Epithelial cell of proximal tubule (primary cell): Measurements from ENCODE around the gene SERPINA4. TPM values are rescaled to one million over a fixed set of nuclear protein-coding genes. Genes with fewer than 3 reads are reported as not detected.

Experiments
- DNase-seq: peaks from one replicate; pipeline ENCODE4 v3.0.0-alpha.2; 2011; ENCODE audit warnings: low read depth
- H3K4me3 ChIP-seq: 2 replicates; pipeline ENCODE4 v1.5.1; 2011; ENCODE audit warnings: low read depth, mild to moderate bottlenecking, low read length
- total RNA-seq: library from RNA; depleted of rRNA; stranded (reverse); fragments of >200 nt; gene quantifications from 2 replicates; pipeline ENCODE4 v1.2.3, GENCODE V29; 2015
- TF ChIP-seq, protein P1 (sequence below): conservative IDR thresholded peaks from 2 replicates; pipeline ENCODE4 v1.5.1; 2012; ENCODE audit warnings: low read depth, mild to moderate bottlenecking, low read length

SERPINA4 gene
- total RNA-seq, 1 donor from 2014 or later = not detected

DNA sequence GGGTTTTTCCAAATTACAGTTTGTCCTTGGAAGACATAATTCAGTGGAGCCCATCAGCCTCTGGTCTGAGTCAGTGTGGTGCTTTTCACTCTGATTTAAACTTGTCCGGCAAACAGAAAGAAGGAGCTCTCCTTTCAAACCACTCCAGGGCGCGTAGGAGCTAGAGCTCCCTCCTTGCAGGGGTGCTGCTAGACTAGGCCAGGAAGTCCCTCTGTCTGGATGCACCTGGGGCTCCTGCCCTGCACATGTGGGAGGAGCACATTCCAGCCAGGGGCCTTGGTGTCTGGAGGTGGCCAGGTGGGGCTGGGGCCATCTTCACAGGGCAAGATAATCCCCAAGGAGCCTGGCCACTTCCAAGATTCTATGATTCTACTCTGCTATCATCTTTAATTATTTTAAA lies 54.0 kb downstream of the SERPINA4 start:
- TF ChIP-seq, protein P1, sequence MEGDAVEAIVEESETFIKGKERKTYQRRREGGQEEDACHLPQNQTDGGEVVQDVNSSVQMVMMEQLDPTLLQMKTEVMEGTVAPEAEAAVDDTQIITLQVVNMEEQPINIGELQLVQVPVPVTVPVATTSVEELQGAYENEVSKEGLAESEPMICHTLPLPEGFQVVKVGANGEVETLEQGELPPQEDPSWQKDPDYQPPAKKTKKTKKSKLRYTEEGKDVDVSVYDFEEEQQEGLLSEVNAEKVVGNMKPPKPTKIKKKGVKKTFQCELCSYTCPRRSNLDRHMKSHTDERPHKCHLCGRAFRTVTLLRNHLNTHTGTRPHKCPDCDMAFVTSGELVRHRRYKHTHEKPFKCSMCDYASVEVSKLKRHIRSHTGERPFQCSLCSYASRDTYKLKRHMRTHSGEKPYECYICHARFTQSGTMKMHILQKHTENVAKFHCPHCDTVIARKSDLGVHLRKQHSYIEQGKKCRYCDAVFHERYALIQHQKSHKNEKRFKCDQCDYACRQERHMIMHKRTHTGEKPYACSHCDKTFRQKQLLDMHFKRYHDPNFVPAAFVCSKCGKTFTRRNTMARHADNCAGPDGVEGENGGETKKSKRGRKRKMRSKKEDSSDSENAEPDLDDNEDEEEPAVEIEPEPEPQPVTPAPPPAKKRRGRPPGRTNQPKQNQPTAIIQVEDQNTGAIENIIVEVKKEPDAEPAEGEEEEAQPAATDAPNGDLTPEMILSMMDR = no peak
- no peak for DNase-seq

DNA sequence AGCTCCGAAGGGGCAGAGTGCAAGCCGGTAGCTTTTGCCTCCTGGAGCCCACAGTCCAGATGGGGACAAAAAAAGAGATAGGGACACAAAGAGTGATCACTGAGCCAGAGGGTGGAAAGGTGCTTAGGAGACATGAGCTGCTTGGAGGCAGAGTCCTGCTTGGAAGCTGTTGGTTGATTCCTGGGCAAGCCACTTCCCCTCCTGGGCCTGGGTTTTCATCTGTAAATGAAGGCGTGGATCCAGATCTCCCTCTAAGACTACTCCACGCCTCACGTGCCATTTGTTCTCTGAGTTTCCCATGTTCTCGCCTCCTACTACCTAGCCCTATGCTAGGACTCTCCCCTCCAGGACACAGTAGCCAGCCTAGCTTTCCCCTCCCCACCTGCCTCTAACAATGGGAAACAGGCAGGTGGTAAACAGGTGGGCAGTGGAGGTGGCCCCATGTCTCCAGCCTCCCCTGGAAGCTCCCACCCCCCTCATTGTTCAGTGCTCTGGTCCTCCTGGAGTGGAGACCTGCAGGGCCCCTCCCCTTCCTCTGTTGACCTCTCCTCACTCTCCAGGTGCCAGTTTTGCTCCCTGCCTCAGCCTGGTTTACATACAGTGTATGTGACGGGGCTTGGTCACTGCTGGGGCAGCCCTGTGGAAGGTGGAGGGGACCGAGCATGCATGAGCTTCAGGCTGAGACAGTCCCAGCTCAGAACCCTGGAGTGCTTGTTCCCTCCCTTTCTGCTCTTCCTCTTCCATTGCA lies 54.8 kb downstream of the SERPINA4 start:
- no peak for DNase-seq
- TF ChIP-seq, protein P1 = no peak
- no peak overlapping the region for H3K4me3 ChIP-seq

More for the DNA sequence above, 54.0 kb downstream of the SERPINA4 start:
- no peak overlapping the region for H3K4me3 ChIP-seq

DNA sequence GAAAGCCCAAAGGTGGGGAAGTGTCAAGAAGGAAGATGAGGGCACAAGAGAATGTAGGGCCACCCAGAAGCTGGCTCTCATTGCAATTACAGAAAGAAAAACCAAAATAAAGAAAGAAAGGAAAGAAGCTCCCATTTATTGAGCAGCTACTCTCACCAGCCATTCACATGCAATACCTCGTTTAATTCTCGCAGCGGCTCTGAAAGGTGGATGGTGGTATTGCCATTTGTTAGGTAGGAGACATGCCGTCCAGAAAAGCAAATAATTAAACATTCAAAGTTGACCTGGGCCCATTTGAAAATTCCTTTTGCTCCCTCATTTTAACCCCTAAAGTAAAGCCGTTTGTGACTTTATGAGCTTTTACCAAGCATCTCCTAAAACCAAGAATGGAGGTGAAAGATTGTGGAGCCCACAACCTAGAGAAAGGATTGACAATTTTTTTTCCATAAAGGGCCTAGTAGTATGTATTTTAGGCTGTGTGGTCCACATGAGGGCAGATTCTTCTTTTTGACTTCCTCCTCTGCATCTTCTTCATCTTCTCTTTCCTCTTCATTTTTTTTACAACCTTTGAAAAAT lies 56.2 kb downstream of the SERPINA4 start:
- H3K4me3 ChIP-seq = no peak overlapping the region
- TF ChIP-seq, protein P1 = no peak
- no peak for DNase-seq

DNA sequence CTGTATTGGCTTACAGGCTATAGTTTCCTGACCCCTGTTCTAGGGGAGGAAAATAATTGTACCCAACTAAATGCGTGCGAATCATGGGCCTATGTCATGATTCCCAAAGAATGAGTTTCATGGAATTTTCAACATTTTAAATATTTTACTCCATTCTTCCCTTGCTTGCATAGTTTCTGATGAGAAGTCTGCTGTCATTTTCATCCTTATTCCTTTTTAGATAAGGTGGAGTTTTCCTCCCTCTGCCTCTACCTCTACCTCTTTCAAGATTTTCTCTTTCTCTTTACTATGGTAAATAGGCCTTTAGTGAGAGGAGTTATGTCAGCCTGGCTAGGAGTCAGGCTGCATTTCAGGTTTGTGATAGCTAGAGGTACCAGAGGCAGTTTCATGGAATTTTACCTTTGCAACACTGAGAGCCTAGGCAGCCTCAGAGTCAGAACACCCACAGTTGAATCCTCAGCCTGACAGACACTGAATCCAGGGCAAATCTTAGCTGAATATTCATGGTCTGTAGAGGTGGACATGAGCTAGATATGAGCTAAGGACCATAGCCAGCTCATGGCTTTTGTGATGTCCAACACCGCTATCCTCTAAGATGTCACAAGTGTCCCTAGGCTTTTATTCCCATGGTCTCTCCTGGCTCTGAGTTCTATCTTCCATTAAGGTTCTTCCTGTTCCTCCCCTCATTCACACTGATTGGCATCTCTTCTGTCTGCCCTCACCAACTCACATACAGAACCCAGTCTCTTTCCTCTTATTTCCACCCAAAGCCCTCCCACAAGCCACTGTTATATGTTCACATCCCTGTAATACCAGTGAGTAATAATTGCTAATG lies 57.0 kb downstream of the SERPINA4 start:
- TF ChIP-seq, protein P1 = no peak
- no peak overlapping the region for H3K4me3 ChIP-seq
- DNase-seq = no peak

DNA sequence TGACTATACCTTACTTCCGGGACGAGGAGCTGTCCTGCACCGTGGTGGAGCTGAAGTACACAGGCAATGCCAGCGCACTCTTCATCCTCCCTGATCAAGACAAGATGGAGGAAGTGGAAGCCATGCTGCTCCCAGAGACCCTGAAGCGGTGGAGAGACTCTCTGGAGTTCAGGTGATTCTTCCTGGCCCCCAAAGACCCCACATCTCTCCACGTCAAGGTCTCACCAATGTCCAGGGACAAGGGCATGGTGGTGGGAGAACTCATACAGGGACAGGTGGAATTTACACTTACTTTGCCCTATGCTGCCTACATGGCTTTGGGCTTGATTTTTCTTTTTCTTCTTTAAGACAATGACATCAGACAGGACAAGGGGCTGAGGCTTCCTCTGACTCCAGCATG lies 58.1 kb downstream of the SERPINA4 start:
- TF ChIP-seq, protein P1 = no peak
- DNase-seq = no peak
- no peak overlapping the region for H3K4me3 ChIP-seq

Other genes with a start within 250 kb of the SERPINA4 start
- 0.81 and 1.4 TPM in 2 replicates for gene SERPINA6, start 238.1 kb upstream of the SERPINA4 start, total RNA-seq
- gene SERPINA2, start 194.7 kb upstream of the SERPINA4 start, total RNA-seq = not detected in 2 replicates
- gene SERPINA1, start 172.8 kb upstream of the SERPINA4 start, total RNA-seq = 15.3 and 15.8 TPM in 2 replicates
- not detected in 2 replicates for gene SERPINA11, start 108.6 kb upstream of the SERPINA4 start, total RNA-seq
- not detected in 2 replicates for gene SERPINA9, start 85.2 kb upstream of the SERPINA4 start, total RNA-seq
- not detected in 2 replicates for gene SERPINA12, start 52.0 kb upstream of the SERPINA4 start, total RNA-seq
- 0.58 and 2.4 TPM in 2 replicates for gene SERPINA5, start 20.0 kb downstream of the SERPINA4 start, total RNA-seq
- 2.7 and 4.7 TPM in 2 replicates for gene SERPINA3, start 50.9 kb downstream of the SERPINA4 start, total RNA-seq
- gene GSC, start 208.7 kb downstream of the SERPINA4 start, total RNA-seq = not detected in 2 replicates